Neural progenitor cell (in vitro differentiated cells): Measurements from ENCODE around the gene SYNC.

ENCODE experiments used
- CTCF ChIP-seq: fragments of 200-600 bp; sonication (generic); IDR thresholded peaks from 2 replicates; pipeline ENCODE4 v1.5.1; 2017; ENCODE audit warnings: antibody characterized with exemption, mild to moderate bottlenecking
- EZH2 ChIP-seq: fragments of 200-600 bp; sonication (generic); IDR thresholded peaks from 2 replicates; pipeline ENCODE4 v1.6.1; 2017; ENCODE audit warnings: antibody characterized with exemption, mild to moderate bottlenecking, moderate library complexity
- EZH2phosphoT487 ChIP-seq: fragments of 200-600 bp; sonication (generic); IDR thresholded peaks from 2 replicates; pipeline ENCODE4 v1.6.1; 2017; ENCODE audit warnings: antibody characterized with exemption

GRCh38 chr1:32733582-32734321 is 31.2 kb upstream of the SYNC start:
- TF ChIP-seq CTCF (no peak), EZH2 (no peak), EZH2phosphoT487 (no peak)
